Smooth muscle cell (in vitro differentiated cells): ENCODE results near the gene PPIH. TPM values are rescaled to one million over a fixed set of nuclear protein-coding genes. Genes with fewer than 3 reads are reported as not detected.
"Not testable (repeated sequence)": the region's sequence is repeated elsewhere in the genome, so short reads cannot be mapped to it uniquely, and the experiment has no call there.

Experiments used
- DNase-seq: peaks from one replicate; lab custom pipeline; 2025; ENCODE audit not compliant: unreplicated experiment; lab: John Stamatoyannopoulos, UW
- H2AFZ ChIP-seq: fragments of 200-600 bp; sonication (generic); 2 replicates; pipeline ENCODE4 v1.6.0; 2016; ENCODE audit warnings: antibody characterized with exemption, low read depth, mild to moderate bottlenecking
- H3F3A ChIP-seq: fragments of 200-600 bp; sonication (generic); 2 replicates; pipeline ENCODE4 v1.6.0; 2017; ENCODE audit warnings: antibody characterized with exemption, low read depth
- H3K27ac ChIP-seq: fragments of 200-600 bp; sonication (generic); 2 replicates; pipeline ENCODE4 v1.5.1; 2016; ENCODE audit warnings: low read depth, mild to moderate bottlenecking
- H3K27me3 ChIP-seq: fragments of 200-600 bp; sonication (generic); 2 replicates; pipeline ENCODE4 v1.6.1; 2016; ENCODE audit warnings: low read depth, mild to moderate bottlenecking
- H3K36me3 ChIP-seq: fragments of 200-600 bp; sonication (generic); 2 replicates; pipeline ENCODE4 v1.5.1; 2016; ENCODE audit warnings: low read depth
- H3K4me1 ChIP-seq: fragments of 200-600 bp; sonication (generic); 2 replicates; pipeline ENCODE4 v1.5.1; 2016; ENCODE audit warnings: low read depth
- H3K4me2 ChIP-seq: fragments of 200-600 bp; sonication (generic); 2 replicates; pipeline ENCODE4 v1.6.0; 2016; ENCODE audit warnings: mild to moderate bottlenecking
- H3K4me3 ChIP-seq: fragments of 200-600 bp; sonication (generic); 2 replicates; pipeline ENCODE4 v1.5.1; 2016; ENCODE audit warnings: mild to moderate bottlenecking
- H3K79me2 ChIP-seq: fragments of 200-600 bp; sonication (generic); 2 replicates; pipeline ENCODE4 v1.6.0; 2016; ENCODE audit warnings: low read depth, mild to moderate bottlenecking
- H3K9ac ChIP-seq: fragments of 200-600 bp; sonication (generic); 2 replicates; pipeline ENCODE4 v1.6.0; 2016; ENCODE audit warnings: low read depth
- H3K9me3 ChIP-seq: fragments of 200-600 bp; sonication (generic); replicated peaks from 2 replicates; pipeline ENCODE4 v1.5.1; 2016; ENCODE audit warnings: low read depth
- H4K20me1 ChIP-seq: fragments of 200-600 bp; sonication (generic); 2 replicates; pipeline ENCODE4 v1.6.0; 2016; ENCODE audit warnings: low read depth
- CTCF ChIP-seq: fragments of 200-600 bp; sonication (generic); IDR thresholded peaks from 2 replicates; pipeline ENCODE4 v1.5.1; 2017; ENCODE audit warnings: borderline replicate concordance, mild to moderate bottlenecking, antibody characterized with exemption; ENCODE audit not compliant: insufficient read depth, poor library complexity, severe bottlenecking
- WGBS: methylation state at CpG from one replicate; pipeline ENCODE4 v1.1.7; 2016; ENCODE audit warnings: low lambda C conversion rate; 5-methylcytosine and 5-hydroxymethylcytosine counted together
- polyA plus RNA-seq: library from polyadenylated mRNA; unstranded; fragments of >200 nt; fragmentation: Nextera tagmentation; extraction: Ambion mirVana; gene quantifications from 2 replicates; pipeline ENCODE4 v1.2.1, GENCODE V29; 2016
- total RNA-seq: library from RNA; depleted of rRNA; stranded (reverse); fragments of >200 nt; gene quantifications from 2 replicates; pipeline ENCODE4 v1.2.3, GENCODE V29; 2014

Gene PPIH
- total and polyA plus RNA-seq, 2 experiments from 2014 or later: 38.5 to 42.9 TPM

- Histone ChIP-seq H3K4me1 (no peaks in the 10 kb centered on the region), H4K20me1 (no peaks in the 10 kb centered on the region), H3K4me3 (no peak overlapping the region), H3K9me3 (no peaks in the 10 kb centered on the region), H2AFZ (no peak overlapping the region), H3K27me3 (peaks cover 3% of the 10 kb centered on the region), H3K79me2 (no peaks in the 10 kb centered on the region), H3K27ac (no peak overlapping the region), H3F3A (no peaks in the 10 kb centered on the region), H3K36me3 (no peaks in the 10 kb centered on the region), H3K4me2 (no peak overlapping the region), H3K9ac (no peak overlapping the region)
- no peak for TF ChIP-seq CTCF
- 50% methylated on average over 2 of the region's 2 CpGs for WGBS
- no peak for DNase-seq
Observed at GRCh38 chr1:42620307-42620706, 37.9 kb upstream of the PPIH start.

- not testable (repeated sequence) for H3K36me3 ChIP-seq, H3K4me1 ChIP-seq, H3K27ac ChIP-seq, H3K9ac ChIP-seq, DNase-seq, H3F3A ChIP-seq, H3K27me3 ChIP-seq, H4K20me1 ChIP-seq, H3K4me3 ChIP-seq, H3K9me3 ChIP-seq, H3K79me2 ChIP-seq, H2AFZ ChIP-seq, H3K4me2 ChIP-seq
- 93% methylated on average over 4 of the region's 4 CpGs for WGBS
Observed at GRCh38 chr1:42621180-42621579, 37.0 kb upstream of the PPIH start.

GRCh38 chr1:42627205-42627604, 31.0 kb upstream of the PPIH start:
- H3K27ac ChIP-seq, H3K27me3 ChIP-seq, H3K9ac ChIP-seq, H3K4me2 ChIP-seq, H3K79me2 ChIP-seq, H2AFZ ChIP-seq, H3K4me1 ChIP-seq, DNase-seq, H3K9me3 ChIP-seq, H3K4me3 ChIP-seq, H3K36me3 ChIP-seq, H3F3A ChIP-seq, H4K20me1 ChIP-seq: not testable (repeated sequence)
- WGBS: 94% methylated on average over 3 of the region's 3 CpGs

GRCh38 chr1:42639116-42639515, 19.1 kb upstream of the PPIH start:
- TF ChIP-seq CTCF: no peak
- Histone ChIP-seq H4K20me1 (no peaks in the 10 kb centered on the region), H3F3A (no peaks in the 10 kb centered on the region), H3K79me2 (no peaks in the 10 kb centered on the region), H3K4me2 (no peak overlapping the region), H3K4me3 (no peak overlapping the region), H3K9me3 (no peaks in the 10 kb centered on the region), H3K9ac (no peak overlapping the region), H3K36me3 (no peaks in the 10 kb centered on the region), H3K27me3 (no peaks in the 10 kb centered on the region), H2AFZ (no peak overlapping the region), H3K4me1 (no peaks in the 10 kb centered on the region), H3K27ac (no peak overlapping the region)
- DNase-seq: no peak

- no peak overlapping the region for H3K27ac ChIP-seq
- H3K9me3 ChIP-seq: no peaks in the 10 kb centered on the region
- H2AFZ ChIP-seq: no peak overlapping the region
- 83% methylated on average over 2 of the region's 2 CpGs for WGBS
- H3F3A ChIP-seq: no peaks in the 10 kb centered on the region
- H3K4me3 ChIP-seq: no peak overlapping the region
- no peaks in the 10 kb centered on the region for H3K36me3 ChIP-seq
- no peak overlapping the region for H3K4me2 ChIP-seq
- H3K79me2 ChIP-seq: no peaks in the 10 kb centered on the region
- H3K4me1 ChIP-seq: no peaks in the 10 kb centered on the region
- no peak for DNase-seq
- H4K20me1 ChIP-seq: no peaks in the 10 kb centered on the region
- H3K27me3 ChIP-seq: no peaks in the 10 kb centered on the region
- TF ChIP-seq CTCF: no peak
- H3K9ac ChIP-seq: no peak overlapping the region
Observed at GRCh38 chr1:42646056-42646455, 12.2 kb upstream of the PPIH start.
